LoVo (cell line): ENCODE measurements around the gene UMODL1.

ENCODE experiments used
- DNase-seq: peaks from one replicate; pipeline ENCODE4 v3.0.0-alpha.2; 2016; ENCODE audit warnings: low spot score

UMODL1 gene

GRCh38 chr21:42040411-42041180 lies 30.5 kb upstream of the UMODL1 start:
- peak; percentile 20 for DNase-seq

- DNase-seq, result no peak
These were observed 29.9 kb upstream of the UMODL1 start for GRCh38 chr21:42041246-42041645.

GRCh38 chr21:42041711-42042110 lies 29.4 kb upstream of the UMODL1 start:
- DNase-seq, result no peak

- DNase-seq, result no peak
These were observed 28.5 kb upstream of the UMODL1 start for GRCh38 chr21:42042651-42043050.

GRCh38 chr21:42043201-42043895 lies 27.8 kb upstream of the UMODL1 start:
- no peak for DNase-seq

GRCh38 chr21:42043961-42044360 lies 27.2 kb upstream of the UMODL1 start:
- no peak for DNase-seq

- DNase-seq, result no peak
These were observed 26.1 kb upstream of the UMODL1 start for GRCh38 chr21:42044871-42045495.

DNA sequence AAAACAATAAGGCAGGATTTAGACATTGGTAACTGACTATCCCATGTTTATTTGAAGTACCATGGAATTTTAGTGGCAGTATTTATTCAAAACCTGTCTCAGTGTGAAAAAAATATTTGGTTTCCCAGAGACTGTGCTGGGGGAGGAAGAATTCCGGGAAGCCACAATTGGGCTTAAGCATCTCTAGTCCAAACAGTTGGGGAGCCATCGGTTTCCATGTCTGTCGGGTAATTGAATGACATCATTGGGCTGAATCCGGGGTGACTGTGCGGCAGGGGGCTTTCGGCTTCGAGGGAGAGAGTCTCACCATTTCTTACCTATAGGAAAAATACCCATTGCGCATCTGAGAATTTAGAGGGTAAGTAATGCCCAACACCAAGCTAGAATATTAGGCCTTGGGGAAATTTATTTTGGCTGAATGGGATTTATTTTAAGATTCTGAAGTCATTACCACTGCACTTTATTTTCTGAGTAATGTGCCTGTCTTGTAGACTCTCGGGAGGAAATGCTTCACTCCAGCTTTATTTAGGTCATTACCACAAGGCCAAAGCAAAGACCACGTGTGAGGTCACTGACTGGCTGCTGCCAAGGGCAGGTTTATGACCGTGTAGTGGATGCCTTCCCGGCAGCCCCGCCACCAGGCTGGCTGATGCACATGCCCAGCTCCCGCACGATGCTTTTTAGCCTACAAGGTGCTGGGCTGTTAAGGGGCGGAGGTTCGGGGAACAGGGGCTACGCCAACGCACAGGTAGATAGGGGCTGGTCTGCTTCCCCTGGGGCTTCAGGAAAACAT lies 23.1 kb upstream of the UMODL1 start:
- DNase-seq, result no peak

DNA sequence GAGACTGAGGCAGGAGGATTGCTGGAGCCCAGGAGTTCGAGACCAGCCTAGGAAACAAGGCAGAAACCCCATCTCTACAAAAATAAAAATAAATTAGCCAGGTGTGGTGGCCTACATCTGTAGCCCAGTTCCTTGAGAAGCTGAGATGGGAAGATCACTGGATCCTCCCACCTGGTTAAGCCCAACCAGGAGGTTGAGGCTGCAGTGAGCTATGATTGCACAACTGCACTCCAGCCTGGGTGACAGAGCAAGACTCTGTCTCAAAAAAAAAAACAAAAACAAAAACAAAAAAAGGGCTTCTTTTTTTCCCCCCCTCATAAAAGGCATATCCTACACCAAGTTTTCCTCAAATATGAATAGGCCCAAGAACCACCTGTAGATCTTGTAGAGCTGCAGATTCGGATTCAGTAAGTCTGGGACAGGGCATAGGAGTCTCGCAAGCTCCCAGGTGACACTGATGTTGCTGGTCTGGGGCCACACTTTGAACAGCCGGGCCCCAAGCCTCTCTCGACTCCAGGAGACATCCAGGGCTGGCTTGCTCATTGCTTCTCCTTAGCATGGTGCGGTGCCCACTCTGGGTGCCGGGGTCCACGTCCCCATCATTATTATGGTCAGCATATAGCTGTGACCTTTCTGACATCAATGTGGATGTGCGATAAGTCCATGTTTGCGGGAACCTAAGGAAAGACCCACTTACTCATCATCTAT lies 22.1 kb upstream of the UMODL1 start:
- no peak for DNase-seq

GRCh38 chr21:42049578-42050430 lies 21.3 kb upstream of the UMODL1 start:
- no peak for DNase-seq

- DNase-seq, result no peak
These were observed 19.3 kb upstream of the UMODL1 start for GRCh38 chr21:42051788-42052187.

GRCh38 chr21:42055425-42055824 lies 15.7 kb upstream of the UMODL1 start:
- DNase-seq, result no peak

DNA sequence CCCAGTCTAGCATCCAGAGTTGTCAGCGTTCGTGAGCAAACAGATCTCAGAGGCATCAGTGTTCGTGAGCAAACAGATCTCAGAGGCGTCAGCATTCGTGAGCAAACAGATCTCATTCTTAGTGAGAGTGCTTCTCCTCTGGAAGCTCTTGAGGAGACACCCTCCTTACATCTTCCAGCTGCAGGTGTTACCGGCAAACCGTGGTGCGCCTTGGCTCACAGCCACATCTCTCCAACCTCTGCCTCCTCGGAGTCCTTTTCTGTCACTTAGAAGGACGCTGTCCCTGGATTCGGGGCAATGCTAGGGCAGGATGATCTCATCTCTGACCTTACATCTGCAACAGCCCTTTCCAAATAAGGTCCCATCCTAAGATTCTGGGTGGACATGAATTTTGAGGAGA lies 14.6 kb upstream of the UMODL1 start:
- no peak for DNase-seq

DNA sequence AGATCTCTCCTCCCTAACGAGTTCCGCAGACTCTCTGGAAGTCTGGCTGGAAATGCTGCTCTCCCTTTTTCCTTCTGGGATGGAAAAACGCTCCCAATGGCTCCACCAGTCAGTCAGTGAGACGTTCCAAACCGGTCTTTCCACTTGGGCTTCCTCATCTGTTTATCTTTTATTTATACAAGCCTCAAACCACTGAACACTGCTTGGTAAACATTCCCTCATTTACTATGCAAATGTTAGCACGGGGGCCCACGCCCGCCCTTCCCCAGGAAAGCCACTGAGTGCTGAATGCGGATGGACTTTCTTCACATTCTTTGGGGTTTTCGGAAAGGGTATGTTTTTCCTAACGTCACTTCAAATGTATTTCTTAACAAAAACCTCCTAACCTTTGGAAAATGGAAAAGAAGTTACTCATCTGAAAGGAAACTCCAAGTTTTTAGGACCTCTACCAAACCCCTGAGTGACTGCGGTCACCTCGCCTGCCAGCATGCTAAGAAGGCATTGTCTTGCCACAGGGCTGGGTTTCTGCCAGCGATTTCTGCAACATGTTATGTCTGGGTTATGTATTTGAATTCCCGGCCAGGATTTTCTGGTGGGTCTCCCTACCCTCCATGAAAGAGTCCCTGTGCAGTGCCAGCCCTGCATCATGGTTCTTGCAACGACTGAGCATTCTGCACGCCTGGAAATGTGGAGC lies 14.0 kb upstream of the UMODL1 start:
- DNase-seq, result peak; percentile 71

DNA sequence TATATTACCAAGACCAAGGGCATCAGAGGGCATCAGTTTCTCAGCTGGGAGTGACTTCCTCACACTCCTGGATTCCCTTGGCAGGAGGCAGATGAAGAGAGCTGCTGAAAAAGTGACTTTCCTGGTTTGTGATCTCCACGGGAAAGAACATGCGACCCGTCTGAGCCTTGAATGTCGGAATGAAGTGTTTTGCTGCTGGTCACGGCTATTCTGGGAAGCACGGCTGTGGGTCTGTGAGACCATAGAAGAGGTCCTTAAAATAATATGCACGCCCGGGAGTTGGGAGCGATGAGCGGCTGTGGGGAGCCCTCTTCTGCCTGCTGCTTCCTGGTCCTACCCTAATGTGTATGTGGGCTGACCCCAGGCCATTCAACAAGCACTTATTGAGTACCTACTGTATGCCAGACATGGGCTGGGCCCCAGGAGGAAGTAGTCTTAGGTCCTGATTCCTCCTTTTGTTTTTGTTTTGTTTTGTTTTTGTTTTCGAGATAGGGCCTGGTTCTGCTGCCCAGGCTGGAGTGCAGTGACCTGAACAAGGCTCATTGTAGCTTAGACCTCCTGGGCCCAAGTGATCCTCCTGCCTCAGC lies 13.2 kb upstream of the UMODL1 start:
- no peak for DNase-seq

GRCh38 chr21:42058631-42059111 lies 12.4 kb upstream of the UMODL1 start:
- no peak for DNase-seq

GRCh38 chr21:42059141-42059540 lies 12.0 kb upstream of the UMODL1 start:
- no peak for DNase-seq

GRCh38 chr21:42059721-42060120 lies 11.4 kb upstream of the UMODL1 start:
- DNase-seq, result no peak

- DNase-seq, result no peak
These were observed 11.0 kb upstream of the UMODL1 start for GRCh38 chr21:42060166-42060565.
